K562 treated with DMSO at 1 percent for 4 hours (cell line): ENCODE results near the gene AKAP17A. TPM values are rescaled to one million over a fixed set of nuclear protein-coding genes. Genes with fewer than 3 reads are reported as not detected.

Source experiments
- total RNA-seq: library from RNA; unstranded; fragments of 300-600 nt; gene quantifications from 2 replicates; pipeline ENCODE4 v1.2.3, GENCODE V29; 2022; ENCODE audit not compliant: insufficient read depth

The AKAP17A gene
- total RNA-seq = 21.0 and 24.8 TPM in 2 replicates

GRCh38 chrX:1591102-1591862, at the start of gene AKAP17A:
Gene AKAP17A (plus strand): TSS chrX:1591604. CDS start chrX:1593463, 1,859 bp downstream.

GRCh38 chrX:1614927-1615326, 23.5 kb downstream of the AKAP17A start, which contains the start of gene ASMT:
Gene ASMT (plus strand): TSS chrX:1615059. CDS start chrX:1615200, 141 bp downstream.

Other genes starting within 250 kb of the AKAP17A start
- 1,052 and 1,100 TPM in 2 replicates for gene SLC25A6, start 199.5 kb upstream of the AKAP17A start, total RNA-seq
- 18.7 and 25.5 TPM in 2 replicates for gene ASMTL, start 138.7 kb upstream of the AKAP17A start, total RNA-seq
- 0.64 and 1.1 TPM in 2 replicates for gene P2RY8, start 54.4 kb upstream of the AKAP17A start, total RNA-seq
- not detected in 2 replicates for gene ASMT, start 23.5 kb downstream of the AKAP17A start, total RNA-seq